Liver (tissue), 3 donors: Measurements from ENCODE around the gene ZBTB11.

Source experiments
- CTCF ChIP-seq: fragments of 150-350 bp; IDR thresholded peaks from 2 replicates; pipeline ENCODE4 v1.5.1; 2017; ENCODE audit warnings: improper control_type of control experiment, low read depth, low read length; ENCODE audit not compliant: missing input control
- EGR1 ChIP-seq, 2 donors: IDR thresholded peaks; 2 replicates each; pipeline ENCODE4 v1.6.1; 2016 to 2018; ENCODE audit warnings: antibody characterized with exemption in 2 of 2, low read depth in 2 of 2
- FOXA2 ChIP-seq: IDR thresholded peaks from 2 replicates; pipeline ENCODE4 v1.6.1; 2016; ENCODE audit warnings: antibody characterized with exemption
- JUND ChIP-seq, 2 donors: IDR thresholded peaks; 2 replicates each; pipeline ENCODE4 v1.6.1; 2016; ENCODE audit warnings: antibody characterized with exemption in 2 of 2
- MAX ChIP-seq: IDR thresholded peaks from 2 replicates; pipeline ENCODE4 v1.6.1; 2016; ENCODE audit warnings: antibody characterized with exemption
- RAD21 ChIP-seq, 2 donors: IDR thresholded peaks; 2 replicates each; pipeline ENCODE4 v1.6.1; 2016; ENCODE audit warnings: antibody characterized with exemption in 2 of 2, mild to moderate bottlenecking in 2 of 2
- TAF1 ChIP-seq: conservative IDR thresholded peaks from 2 replicates; pipeline ENCODE4 v1.6.1; 2016; ENCODE audit warnings: antibody characterized with exemption, mild to moderate bottlenecking
- TF ChIP-seq, protein P1 (sequence below): IDR thresholded peaks from 2 replicates; pipeline ENCODE4 v1.6.1; 2016; ENCODE audit warnings: antibody characterized with exemption, mild to moderate bottlenecking
- donor health status: healthy.
- donor health status: healthy.

- TF ChIP-seq JUND (IDR thresholded peaks at IDR 0.05) (no peak), CTCF (no peak), EGR1 (IDR thresholded peaks at IDR 0.05; ENCODE audit: low read depth in 2 of 2) (no peak), TAF1 (no peak), FOXA2 (no peak), RAD21 (IDR thresholded peaks at IDR 0.05) (no peak), MAX (no peak)
- TF ChIP-seq, protein P1, sequence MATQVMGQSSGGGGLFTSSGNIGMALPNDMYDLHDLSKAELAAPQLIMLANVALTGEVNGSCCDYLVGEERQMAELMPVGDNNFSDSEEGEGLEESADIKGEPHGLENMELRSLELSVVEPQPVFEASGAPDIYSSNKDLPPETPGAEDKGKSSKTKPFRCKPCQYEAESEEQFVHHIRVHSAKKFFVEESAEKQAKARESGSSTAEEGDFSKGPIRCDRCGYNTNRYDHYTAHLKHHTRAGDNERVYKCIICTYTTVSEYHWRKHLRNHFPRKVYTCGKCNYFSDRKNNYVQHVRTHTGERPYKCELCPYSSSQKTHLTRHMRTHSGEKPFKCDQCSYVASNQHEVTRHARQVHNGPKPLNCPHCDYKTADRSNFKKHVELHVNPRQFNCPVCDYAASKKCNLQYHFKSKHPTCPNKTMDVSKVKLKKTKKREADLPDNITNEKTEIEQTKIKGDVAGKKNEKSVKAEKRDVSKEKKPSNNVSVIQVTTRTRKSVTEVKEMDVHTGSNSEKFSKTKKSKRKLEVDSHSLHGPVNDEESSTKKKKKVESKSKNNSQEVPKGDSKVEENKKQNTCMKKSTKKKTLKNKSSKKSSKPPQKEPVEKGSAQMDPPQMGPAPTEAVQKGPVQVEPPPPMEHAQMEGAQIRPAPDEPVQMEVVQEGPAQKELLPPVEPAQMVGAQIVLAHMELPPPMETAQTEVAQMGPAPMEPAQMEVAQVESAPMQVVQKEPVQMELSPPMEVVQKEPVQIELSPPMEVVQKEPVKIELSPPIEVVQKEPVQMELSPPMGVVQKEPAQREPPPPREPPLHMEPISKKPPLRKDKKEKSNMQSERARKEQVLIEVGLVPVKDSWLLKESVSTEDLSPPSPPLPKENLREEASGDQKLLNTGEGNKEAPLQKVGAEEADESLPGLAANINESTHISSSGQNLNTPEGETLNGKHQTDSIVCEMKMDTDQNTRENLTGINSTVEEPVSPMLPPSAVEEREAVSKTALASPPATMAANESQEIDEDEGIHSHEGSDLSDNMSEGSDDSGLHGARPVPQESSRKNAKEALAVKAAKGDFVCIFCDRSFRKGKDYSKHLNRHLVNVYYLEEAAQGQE, result no peak
These were observed 9.1 kb downstream of the ZBTB11 start for GRCh38 chr3:101667844-101668243.
